Right lobe of liver (tissue), 6 donors: Measurements from ENCODE around the gene FCRL5. TPM values are rescaled to one million over a fixed set of nuclear protein-coding genes. Genes with fewer than 3 reads are reported as not detected.
A peak's percentile ranks its signal among the peaks of the same experiment; 100 is the strongest.

Experiments
- ATAC-seq, 4 donors: fragments of 200-7000 bp; cut with Tn5 transposase; one replicate each; pipeline ENCODE4 v1.9.1; 2020; ENCODE audit warnings: mild to moderate bottlenecking in 4 of 4, moderate library complexity in 4 of 4
- DNase-seq, 3 donors: peaks; one replicate each; pipeline ENCODE4 v3.0.0-alpha.2; 2020
- H3K27ac ChIP-seq, 3 donors: fragments of 200-600 bp; one replicate each; pipeline ENCODE4 v1.8.0; 2022
- H3K27me3 ChIP-seq, 2 donors: fragments of 200-600 bp; one replicate each; pipeline ENCODE4 v1.8.0; 2022
- H3K36me3 ChIP-seq, 4 donors: fragments of 200-600 bp; sonication (generic) in 1 of 4; one replicate each; pipeline versions ENCODE4 v1.5.1 to v1.8.0; 2017 to 2022; ENCODE audit warnings: control low read depth in 1 of 4
- H3K4me1 ChIP-seq, 4 donors: fragments of 200-600 bp; sonication (generic) in 1 of 4; one replicate each; pipeline versions ENCODE4 v1.5.1 to v1.8.0; 2017 to 2022; ENCODE audit warnings: control low read depth in 1 of 4
- H3K4me3 ChIP-seq, 3 donors: fragments of 200-600 bp; one replicate each; pipeline ENCODE4 v1.8.0; 2022
- H3K9me3 ChIP-seq, 4 donors: fragments of 200-600 bp; sonication (generic) in 1 of 4; one replicate each; pipeline versions ENCODE4 v1.5.1 to v1.8.0; 2017 to 2022; ENCODE audit warnings: control low read depth in 1 of 4
- POLR2A ChIP-seq: fragments of 450-650 bp; IDR thresholded peaks from one replicate; pipeline ENCODE4 v1.6.1; 2017; ENCODE audit warnings: antibody characterized with exemption, mild to moderate bottlenecking
- WGBS: methylation state at CpG from one replicate; pipeline ENCODE4 v1.1.6; 2018; ENCODE audit warnings: low coverage, low lambda C conversion rate; ENCODE audit not compliant: insufficient coverage; ENCODE audit errors: missing lambda C conversion rate; 5-methylcytosine and 5-hydroxymethylcytosine counted together
- intact Hi-C, 2 donors: fragments of 100-400 bp; cut with DNase I; formaldehyde crosslinking; loops; one replicate each; pipeline versions ENCODE4 v1.11.2 to v1.14.1; 2022
- total RNA-seq, 6 experiments: library from RNA; depleted of rRNA in 2 of 6; stranded (reverse); fragments of >200 nt in 2 of 6; fragmentation: NEBNext Ultra II Directional in 3 of 6; extraction: Animal tissue kit (Norgen Biotek cat#: 25700) in 3 of 6; gene quantifications; one replicate each; pipeline versions ENCODE4 v1.1.0 to v1.2.4, GENCODE V29; 2016 to 2023
- TF ChIP-seq, protein P1 (sequence below), 4 donors: fragments of 200-600 bp in 3 of 4; fragments of 450-650 bp in 1 of 4; IDR thresholded peaks; one replicate each; pipeline versions ENCODE4 v1.5.1 to v1.8.0; 2016 to 2022; ENCODE audit warnings: antibody characterized with exemption in 4 of 4, mild to moderate bottlenecking in 2 of 4
- donor health status: DM: no; HTN: yes; CAD: no.
- donor health status: DM: no; HTN: no; CAD: no.
- donor health status: DM: no; HTN: no; CAD: no.
- donor health status: DM: no; HTN: yes; CAD: no.
- donor health status: DM: no; HTN: yes; CAD: no.

FCRL5 gene
- total RNA-seq, 6 experiments from 2014 or later, result 0.15 to 0.61 (median 0.29) TPM

DNA sequence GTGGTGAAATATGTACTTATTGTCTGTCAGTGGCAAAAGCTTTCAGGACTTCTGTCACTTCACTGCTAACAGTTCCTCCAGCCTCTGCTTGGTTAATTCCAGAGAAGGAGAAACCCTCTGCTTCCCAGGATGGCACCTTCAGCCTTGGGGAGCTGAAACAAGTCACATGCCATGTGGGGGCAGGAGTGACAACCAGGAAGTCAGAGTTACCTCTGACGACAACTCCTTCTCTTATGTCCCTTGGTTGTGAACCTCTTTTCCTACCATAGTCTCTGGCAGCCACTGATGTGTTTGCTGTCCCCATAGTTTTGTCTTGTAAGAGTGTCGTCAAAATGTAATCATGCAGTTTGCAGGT, 53.6 kb downstream of the FCRL5 start:
- DNase-seq, result no peak
- no peak for TF ChIP-seq POLR2A
- TF ChIP-seq, protein P1, sequence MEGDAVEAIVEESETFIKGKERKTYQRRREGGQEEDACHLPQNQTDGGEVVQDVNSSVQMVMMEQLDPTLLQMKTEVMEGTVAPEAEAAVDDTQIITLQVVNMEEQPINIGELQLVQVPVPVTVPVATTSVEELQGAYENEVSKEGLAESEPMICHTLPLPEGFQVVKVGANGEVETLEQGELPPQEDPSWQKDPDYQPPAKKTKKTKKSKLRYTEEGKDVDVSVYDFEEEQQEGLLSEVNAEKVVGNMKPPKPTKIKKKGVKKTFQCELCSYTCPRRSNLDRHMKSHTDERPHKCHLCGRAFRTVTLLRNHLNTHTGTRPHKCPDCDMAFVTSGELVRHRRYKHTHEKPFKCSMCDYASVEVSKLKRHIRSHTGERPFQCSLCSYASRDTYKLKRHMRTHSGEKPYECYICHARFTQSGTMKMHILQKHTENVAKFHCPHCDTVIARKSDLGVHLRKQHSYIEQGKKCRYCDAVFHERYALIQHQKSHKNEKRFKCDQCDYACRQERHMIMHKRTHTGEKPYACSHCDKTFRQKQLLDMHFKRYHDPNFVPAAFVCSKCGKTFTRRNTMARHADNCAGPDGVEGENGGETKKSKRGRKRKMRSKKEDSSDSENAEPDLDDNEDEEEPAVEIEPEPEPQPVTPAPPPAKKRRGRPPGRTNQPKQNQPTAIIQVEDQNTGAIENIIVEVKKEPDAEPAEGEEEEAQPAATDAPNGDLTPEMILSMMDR (IDR thresholded peaks at IDR 0.05), result no peak
- Histone ChIP-seq H3K4me3 (no peak overlapping the region), H3K27me3 (no peaks in the 10 kb centered on the region), H3K9me3 (no peaks in the 10 kb centered on the region), H3K4me1 (no peaks in the 10 kb centered on the region), H3K27ac (no peak overlapping the region), H3K36me3 (no peaks in the 10 kb centered on the region)
- intact Hi-C loops, result loop anchor here (10.0 kb wide), 2 partner anchors 304 to 314 kb away; no protein-coding TSS in a partner anchor
- no peak for ATAC-seq
- WGBS, result 53% methylated on average over 2 of the region's 2 CpGs

DNA sequence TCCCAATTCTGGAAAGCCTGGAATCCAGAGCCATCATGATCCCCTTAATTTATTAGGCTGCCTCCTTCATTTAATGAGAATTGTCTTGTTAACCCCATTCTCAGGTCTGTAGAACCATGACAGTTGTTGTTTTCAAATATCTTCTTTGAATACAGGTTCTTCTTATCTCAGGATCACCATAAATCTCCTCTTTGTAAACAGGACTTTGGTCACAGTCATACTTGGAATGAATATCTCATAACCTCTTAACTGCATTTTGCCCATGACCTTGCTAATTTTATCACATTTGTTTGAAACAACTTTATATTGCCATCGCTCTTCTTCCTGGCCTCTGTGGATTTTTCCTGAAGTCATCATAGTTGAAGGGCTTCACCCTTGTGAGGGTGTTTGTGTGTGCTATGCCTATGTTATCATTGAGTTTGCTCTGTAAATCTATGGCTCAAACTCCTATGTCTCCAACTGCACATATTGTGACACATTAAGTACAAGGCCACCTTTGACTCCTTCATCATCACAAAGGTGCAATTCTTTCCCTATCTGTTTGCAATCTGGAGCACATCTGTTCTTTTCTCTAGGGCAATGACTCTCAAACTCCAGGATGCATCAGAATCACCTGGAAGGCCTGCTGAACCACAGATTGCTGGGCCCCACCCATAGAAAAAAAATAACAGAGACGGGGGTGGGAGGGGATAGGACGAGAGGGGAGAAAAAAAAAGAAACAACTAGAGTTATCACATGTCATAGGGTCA, 54.2 kb downstream of the FCRL5 start:
- TF ChIP-seq, protein P1 (IDR thresholded peaks at IDR 0.05), result no peak
- TF ChIP-seq POLR2A, result no peak
- H3K4me3 ChIP-seq, result no peak overlapping the region

DNA sequence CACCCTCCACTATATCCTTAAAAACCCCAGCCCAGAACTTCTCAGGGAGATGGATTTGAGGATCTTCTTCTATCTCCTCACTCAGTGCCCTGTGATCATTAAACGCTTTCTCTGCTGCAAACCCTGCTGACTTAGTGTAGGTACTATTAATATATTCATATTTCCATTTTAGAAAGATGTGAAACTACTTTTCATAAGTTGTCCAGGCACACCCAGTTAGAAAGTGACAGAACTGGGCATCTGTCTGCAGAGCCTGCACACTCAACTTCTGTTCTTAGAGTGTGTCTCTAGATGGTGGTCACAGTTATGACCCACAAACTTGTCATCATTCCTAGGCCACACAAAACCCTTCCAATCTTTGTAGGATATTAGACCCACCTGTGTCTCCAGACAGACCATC, 55.0 kb downstream of the FCRL5 start:
- WGBS, result 59% methylated on average over 1 of the region's 1 CpG

More for the DNA sequence above, 54.2 kb downstream of the FCRL5 start:
- WGBS, result 54% methylated on average over 3 of the region's 3 CpGs
- ATAC-seq (no peak), DNase-seq (no peak)
- no peak overlapping the region for H3K27ac ChIP-seq
- no peaks in the 10 kb centered on the region for H3K36me3 ChIP-seq
- H3K4me1 ChIP-seq, result no peaks in the 10 kb centered on the region
- no peaks in the 10 kb centered on the region for H3K9me3 ChIP-seq
- H3K27me3 ChIP-seq, result no peaks in the 10 kb centered on the region
- intact Hi-C loops, result loop anchor here (10.0 kb wide), 2 partner anchors 303 to 313 kb away; no protein-coding TSS in a partner anchor

DNA sequence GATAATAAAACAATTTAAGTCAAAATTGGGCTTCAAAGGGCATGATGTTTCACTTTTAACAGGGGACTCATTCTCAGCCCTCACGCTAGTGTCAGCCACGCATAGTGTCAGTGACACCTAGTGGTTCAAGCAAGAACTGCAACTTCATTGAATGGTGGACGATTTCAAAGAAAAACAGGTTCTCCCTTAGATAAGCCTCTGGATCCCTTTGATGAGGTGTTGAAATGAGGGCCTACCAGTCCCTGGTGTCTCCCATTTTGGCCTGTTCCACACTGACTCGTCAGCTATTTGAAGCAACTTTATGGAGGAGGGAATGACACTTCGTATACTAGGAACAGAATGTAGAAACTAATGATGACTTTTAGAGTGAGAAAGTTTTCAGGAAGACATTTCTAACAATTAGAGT, 56.2 kb downstream of the FCRL5 start:
- no peaks in the 10 kb centered on the region for H3K4me1 ChIP-seq
- H3K36me3 ChIP-seq, result no peaks in the 10 kb centered on the region
- intact Hi-C loops, result loop anchor here (10.0 kb wide), 2 partner anchors 301 to 311 kb away; no protein-coding TSS in a partner anchor
- H3K9me3 ChIP-seq, result no peaks in the 10 kb centered on the region
- H3K27me3 ChIP-seq, result no peaks in the 10 kb centered on the region
- TF ChIP-seq, protein P1 (IDR thresholded peaks at IDR 0.05), result peak; percentile 68 to 93 (median 86)
- no peak for TF ChIP-seq POLR2A
- no peak overlapping the region for H3K4me3 ChIP-seq
- DNase-seq, result no peak
- peak; percentile 89 to 91 (median 90) for ATAC-seq
- H3K27ac ChIP-seq, result no peak overlapping the region
- 10% methylated on average over 5 of the region's 5 CpGs for WGBS

More for the DNA sequence above, 55.0 kb downstream of the FCRL5 start:
- ATAC-seq, result no peak
- Histone ChIP-seq H3K4me3 (no peak overlapping the region), H3K36me3 (no peaks in the 10 kb centered on the region), H3K9me3 (no peaks in the 10 kb centered on the region), H3K27me3 (no peaks in the 10 kb centered on the region), H3K27ac (no peak overlapping the region), H3K4me1 (no peaks in the 10 kb centered on the region)
- DNase-seq, result no peak
- TF ChIP-seq POLR2A, result no peak
- TF ChIP-seq, protein P1 (IDR thresholded peaks at IDR 0.05), result no peak
- intact Hi-C loops, result loop anchor here (10.0 kb wide), 2 partner anchors 302 to 312 kb away; no protein-coding TSS in a partner anchor
